GM23338 (cell line): ENCODE measurements around the gene AGBL4. TPM values are rescaled to one million over a fixed set of nuclear protein-coding genes. Genes with fewer than 3 reads are reported as not detected.
A peak's percentile ranks its signal among the peaks of the same experiment; 100 is the strongest.

Experiments used
- ATAC-seq: fragments of 200-7000 bp; cut with Tn5 transposase; 3 replicates; pipeline ENCODE4 v1.9.1; 2020
- DNase-seq: peaks from one replicate; pipeline ENCODE4 v3.0.0-alpha.2; 2015; ENCODE audit warnings: low spot score
- H2AFZ ChIP-seq: fragments of 200-600 bp; sonication (generic); 2 replicates; pipeline ENCODE4 v1.8.0; 2016; ENCODE audit warnings: antibody characterized with exemption, mild to moderate bottlenecking, moderate library complexity
- H3F3A ChIP-seq: fragments of 200-600 bp; sonication (generic); replicated peaks from 2 replicates; pipeline ENCODE4 v1.8.0; 2017; ENCODE audit warnings: antibody characterized with exemption, mixed run types, low read depth
- H3K27ac ChIP-seq: fragments of 200-600 bp; sonication (generic); 2 replicates; pipeline ENCODE4 v1.6.1; 2016; ENCODE audit warnings: low read depth
- H3K27me3 ChIP-seq: fragments of 200-600 bp; sonication (generic); 2 replicates; pipeline ENCODE4 v1.8.0; 2016; ENCODE audit warnings: mild to moderate bottlenecking, mixed run types, moderate library complexity; ENCODE audit not compliant: insufficient read depth
- H3K36me3 ChIP-seq: fragments of 200-600 bp; sonication (generic); 2 replicates; pipeline ENCODE4 v1.8.0; 2016; ENCODE audit warnings: mild to moderate bottlenecking; ENCODE audit not compliant: insufficient read depth
- H3K4me1 ChIP-seq: fragments of 200-600 bp; sonication (generic); 2 replicates; pipeline ENCODE4 v1.8.0; 2016; ENCODE audit warnings: mild to moderate bottlenecking, moderate library complexity; ENCODE audit not compliant: insufficient read depth
- H3K4me2 ChIP-seq: fragments of 200-600 bp; sonication (generic); 2 replicates; pipeline ENCODE4 v1.7.1; 2017; ENCODE audit warnings: mixed run types
- H3K4me3 ChIP-seq: fragments of 200-600 bp; sonication (generic); 2 replicates; pipeline ENCODE4 v1.6.1; 2016; ENCODE audit warnings: mixed run types
- H3K79me2 ChIP-seq: fragments of 200-600 bp; sonication (generic); replicated peaks from 2 replicates; pipeline ENCODE4 v1.8.0; 2017; ENCODE audit warnings: mild to moderate bottlenecking; ENCODE audit not compliant: insufficient read depth
- H3K9me2 ChIP-seq: fragments of 200-600 bp; sonication (generic); 2 replicates; pipeline ENCODE4 v1.8.0; 2017; ENCODE audit not compliant: insufficient read depth
- H4K20me1 ChIP-seq: fragments of 200-600 bp; sonication (generic); replicated peaks from 2 replicates; pipeline ENCODE4 v1.8.0; 2017; ENCODE audit warnings: mild to moderate bottlenecking; ENCODE audit not compliant: insufficient read depth
- H3K27ac Mint-ChIP-seq: 2 replicates; pipeline ENCODE4 v1.8.0; 2020; ENCODE audit warnings: inconsistent platforms, mild to moderate bottlenecking, moderate library complexity, mixed read lengths
- H3K27me3 Mint-ChIP-seq: 3 replicates; pipeline ENCODE4 v1.8.0; 2022; ENCODE audit warnings: low read depth, mild to moderate bottlenecking, moderate library complexity, mixed read lengths, inconsistent platforms; ENCODE audit not compliant: insufficient read depth, poor library complexity
- H3K36me3 Mint-ChIP-seq: 3 replicates; pipeline ENCODE4 v1.8.0; 2021; ENCODE audit warnings: low read depth, mild to moderate bottlenecking, inconsistent platforms, moderate library complexity, mixed read lengths
- H3K4me1 Mint-ChIP-seq: 3 replicates; pipeline ENCODE4 v1.8.0; 2020; ENCODE audit warnings: mild to moderate bottlenecking, inconsistent platforms, mixed read lengths
- H3K4me3 Mint-ChIP-seq: 3 replicates; pipeline ENCODE4 v1.8.0; 2021; ENCODE audit warnings: moderate library complexity, mild to moderate bottlenecking, inconsistent platforms, mixed read lengths
- H3K9me3 Mint-ChIP-seq: 3 replicates; pipeline ENCODE4 v1.8.0; 2020; ENCODE audit warnings: moderate library complexity, mild to moderate bottlenecking, inconsistent platforms, mixed read lengths
- CREB1 ChIP-seq: fragments of 250-450 bp; sonication (Bioruptor Pico); IDR thresholded peaks from 2 replicates; pipeline ENCODE4 v1.5.0; 2020; ENCODE audit warnings: low read depth, mild to moderate bottlenecking, moderate library complexity
- ETS1 ChIP-seq: IDR thresholded peaks from 2 replicates; pipeline ENCODE4 v1.6.1; 2016; ENCODE audit warnings: antibody characterized with exemption
- EZH2 ChIP-seq: fragments of 200-600 bp; sonication (generic); IDR thresholded peaks from one replicate; pipeline ENCODE4 v1.8.0; 2017; ENCODE audit warnings: antibody characterized with exemption, mild to moderate bottlenecking, low read depth; ENCODE audit not compliant: unreplicated experiment
- EZH2phosphoT487 ChIP-seq: fragments of 200-600 bp; sonication (generic); IDR thresholded peaks from one replicate; pipeline ENCODE4 v1.8.1; 2018; ENCODE audit warnings: antibody characterized with exemption; ENCODE audit not compliant: unreplicated experiment
- ZNF462 ChIP-seq: fragments of 250-450 bp; sonication (Bioruptor Pico); IDR thresholded peaks from 2 replicates; pipeline ENCODE4 v1.5.0; 2020; ENCODE audit warnings: mild to moderate bottlenecking, moderate library complexity
- polyA plus RNA-seq: library from polyadenylated mRNA; unstranded; fragments of >200 nt; fragmentation: Nextera tagmentation; extraction: Ambion mirVana; gene quantifications from 2 replicates; pipeline ENCODE4 v1.2.1, GENCODE V29; 2016
- total RNA-seq: library from RNA; depleted of rRNA; stranded (reverse); fragments of >200 nt; shearing (Covaris generic); gene quantifications from 2 replicates; pipeline ENCODE4 v1.2.3, GENCODE V29; 2014

AGBL4 gene
- total and polyA plus RNA-seq, 2 experiments from 2014 or later = 0.91 to 1.5 TPM

- Histone ChIP-seq H3K27me3 (no peaks in the 10 kb centered on the region), H3K4me2 (no peak overlapping the region), H3K4me3 (no peak overlapping the region), H3K36me3 (no peaks in the 10 kb centered on the region), H2AFZ (no peak overlapping the region), H4K20me1 (no peaks in the 10 kb centered on the region), H3F3A (no peaks in the 10 kb centered on the region), H3K27ac (no peak overlapping the region), H3K79me2 (no peaks in the 10 kb centered on the region), H3K9me2 (no peaks in the 10 kb centered on the region), H3K4me1 (peaks cover 6% of the 10 kb centered on the region; the same call in 1 of the 2 replicates)
- peaks cover 11% of the 10 kb centered on the region; the same call in 2 of the 3 replicates for H3K36me3 Mint-ChIP-seq
- no peak overlapping the region for H3K27ac Mint-ChIP-seq
- H3K4me3 Mint-ChIP-seq = no peak overlapping the region
- DNase-seq (no peak), ATAC-seq (no peak)
- no peaks in the 10 kb centered on the region for H3K27me3 Mint-ChIP-seq
- TF ChIP-seq ZNF462 (CRISPR knock-in tag) = no peak
- TF ChIP-seq ETS1 = no peak
- TF ChIP-seq CREB1 = no peak
- no peak for TF ChIP-seq EZH2
- no peak for TF ChIP-seq EZH2phosphoT487
- H3K4me1 Mint-ChIP-seq = peaks cover 19% of the 10 kb centered on the region
- H3K9me3 Mint-ChIP-seq = no peaks in the 10 kb centered on the region
Observed at GRCh38 chr1:48738356-48738755, 1285.4 kb downstream of the AGBL4 start.

- no peak overlapping the region for H3K4me2 ChIP-seq
- H3K4me1 Mint-ChIP-seq = peaks cover 9% of the 10 kb centered on the region
- H3K4me1 ChIP-seq = no peaks in the 10 kb centered on the region
- no peaks in the 10 kb centered on the region for H3K36me3 ChIP-seq
- no peak overlapping the region for H3K4me3 ChIP-seq
- no peak overlapping the region for H3K4me3 Mint-ChIP-seq
- H3K27me3 ChIP-seq = no peaks in the 10 kb centered on the region
- no peak overlapping the region for H2AFZ ChIP-seq
- H3F3A ChIP-seq = no peaks in the 10 kb centered on the region
- no peak overlapping the region for H3K27ac Mint-ChIP-seq
- no peaks in the 10 kb centered on the region for H3K79me2 ChIP-seq
- H4K20me1 ChIP-seq = no peaks in the 10 kb centered on the region
- H3K9me3 Mint-ChIP-seq = no peaks in the 10 kb centered on the region
- H3K27ac ChIP-seq = no peak overlapping the region
- peak; percentile 46 for DNase-seq
- no peaks in the 10 kb centered on the region for H3K9me2 ChIP-seq
- H3K27me3 Mint-ChIP-seq = no peaks in the 10 kb centered on the region
- ATAC-seq = peak; percentile 59
- peaks cover 11% of the 10 kb centered on the region; the same call in 2 of the 3 replicates for H3K36me3 Mint-ChIP-seq
- TF ChIP-seq CREB1 (no peak), EZH2phosphoT487 (no peak), ZNF462 (CRISPR knock-in tag) (no peak)
Observed at GRCh38 chr1:48735796-48736195, 1288.0 kb downstream of the AGBL4 start.
